ENCODE data around the gene OR8H2.
"Not testable (repeated sequence)": the region's sequence is repeated elsewhere in the genome, so short reads cannot be mapped to it uniquely, and the experiment has no call there.

The OR8H2 gene, protein sequence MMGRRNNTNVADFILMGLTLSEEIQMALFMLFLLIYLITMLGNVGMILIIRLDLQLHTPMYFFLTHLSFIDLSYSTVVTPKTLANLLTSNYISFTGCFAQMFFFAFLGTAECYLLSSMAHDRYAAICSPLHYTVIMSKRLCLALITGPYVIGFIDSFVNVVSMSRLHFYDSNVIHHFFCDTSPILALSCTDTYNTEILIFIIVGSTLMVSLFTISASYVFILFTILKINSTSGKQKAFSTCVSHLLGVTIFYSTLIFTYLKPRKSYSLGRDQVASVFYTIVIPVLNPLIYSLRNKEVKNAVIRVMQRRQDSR

DNA sequence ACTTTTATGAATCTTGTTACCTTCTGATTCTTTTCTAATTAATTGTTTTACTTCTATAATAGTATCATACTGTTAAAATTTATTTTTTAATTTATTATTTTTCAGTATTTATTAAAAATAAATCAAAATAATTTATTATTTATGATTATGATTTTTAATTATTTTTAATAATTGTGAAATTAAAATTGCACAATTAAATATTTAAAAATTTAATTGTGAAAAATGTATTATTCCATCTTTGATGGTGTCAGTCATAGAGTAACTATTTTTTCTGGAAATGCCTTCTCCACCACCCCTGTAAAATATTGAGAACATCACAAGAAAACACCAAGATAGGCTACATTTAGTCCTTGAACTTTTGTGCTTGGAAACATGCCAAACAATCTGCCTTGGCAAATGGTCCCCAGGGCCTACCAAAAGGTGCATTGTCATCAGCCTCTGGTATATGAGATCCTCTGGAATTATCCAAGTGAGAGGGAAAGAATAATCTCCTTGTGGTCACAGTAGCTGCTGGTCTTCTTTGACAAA lies at the start of gene OR8H2:
Gene OR8H2 (plus strand): TSS at position 478 of the 528 bp plus-strand sequence. CDS start 1,356 bp downstream, outside the sequence.
- no peak for DNase-seq (ENCODE audit: low read depth)
- H3K4me3 ChIP-seq (ENCODE audit: low read depth, low read length), result no peak within 1 kb of the TSS
- TF ChIP-seq, protein P1, sequence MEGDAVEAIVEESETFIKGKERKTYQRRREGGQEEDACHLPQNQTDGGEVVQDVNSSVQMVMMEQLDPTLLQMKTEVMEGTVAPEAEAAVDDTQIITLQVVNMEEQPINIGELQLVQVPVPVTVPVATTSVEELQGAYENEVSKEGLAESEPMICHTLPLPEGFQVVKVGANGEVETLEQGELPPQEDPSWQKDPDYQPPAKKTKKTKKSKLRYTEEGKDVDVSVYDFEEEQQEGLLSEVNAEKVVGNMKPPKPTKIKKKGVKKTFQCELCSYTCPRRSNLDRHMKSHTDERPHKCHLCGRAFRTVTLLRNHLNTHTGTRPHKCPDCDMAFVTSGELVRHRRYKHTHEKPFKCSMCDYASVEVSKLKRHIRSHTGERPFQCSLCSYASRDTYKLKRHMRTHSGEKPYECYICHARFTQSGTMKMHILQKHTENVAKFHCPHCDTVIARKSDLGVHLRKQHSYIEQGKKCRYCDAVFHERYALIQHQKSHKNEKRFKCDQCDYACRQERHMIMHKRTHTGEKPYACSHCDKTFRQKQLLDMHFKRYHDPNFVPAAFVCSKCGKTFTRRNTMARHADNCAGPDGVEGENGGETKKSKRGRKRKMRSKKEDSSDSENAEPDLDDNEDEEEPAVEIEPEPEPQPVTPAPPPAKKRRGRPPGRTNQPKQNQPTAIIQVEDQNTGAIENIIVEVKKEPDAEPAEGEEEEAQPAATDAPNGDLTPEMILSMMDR (IDR thresholded peaks at IDR 0.05; ENCODE audit: low read depth, low read length, missing control alignments), result no peak
- in situ Hi-C loops (cut with HindIII; ENCODE audit: low sequenced_read_pairs), result no loop called here

DNA sequence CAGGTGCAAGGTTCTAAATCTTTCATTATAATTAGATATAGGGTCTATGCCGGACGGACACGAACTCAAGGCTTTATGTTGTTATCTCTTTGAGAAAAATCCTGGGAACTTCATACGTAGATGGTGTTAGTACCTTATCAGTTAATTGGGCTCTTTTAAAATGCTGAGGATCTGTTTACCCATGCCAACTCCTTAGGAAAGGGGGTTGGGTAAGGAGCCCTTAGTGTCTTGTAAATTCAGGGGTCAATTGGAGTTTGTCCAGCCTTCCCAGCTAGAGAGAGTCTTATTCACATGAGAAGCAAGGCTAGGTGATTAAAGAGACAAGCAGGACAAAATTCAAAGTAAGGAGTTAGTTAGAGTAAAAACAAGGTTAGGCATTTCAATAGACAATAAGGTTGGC lies 47.1 kb upstream of the OR8H2 start:
- H3K4me3 ChIP-seq (ENCODE audit: low read depth, low read length); DNase-seq (ENCODE audit: low read depth); in situ Hi-C loops (cut with HindIII; ENCODE audit: low sequenced_read_pairs): not testable (repeated sequence)

DNA sequence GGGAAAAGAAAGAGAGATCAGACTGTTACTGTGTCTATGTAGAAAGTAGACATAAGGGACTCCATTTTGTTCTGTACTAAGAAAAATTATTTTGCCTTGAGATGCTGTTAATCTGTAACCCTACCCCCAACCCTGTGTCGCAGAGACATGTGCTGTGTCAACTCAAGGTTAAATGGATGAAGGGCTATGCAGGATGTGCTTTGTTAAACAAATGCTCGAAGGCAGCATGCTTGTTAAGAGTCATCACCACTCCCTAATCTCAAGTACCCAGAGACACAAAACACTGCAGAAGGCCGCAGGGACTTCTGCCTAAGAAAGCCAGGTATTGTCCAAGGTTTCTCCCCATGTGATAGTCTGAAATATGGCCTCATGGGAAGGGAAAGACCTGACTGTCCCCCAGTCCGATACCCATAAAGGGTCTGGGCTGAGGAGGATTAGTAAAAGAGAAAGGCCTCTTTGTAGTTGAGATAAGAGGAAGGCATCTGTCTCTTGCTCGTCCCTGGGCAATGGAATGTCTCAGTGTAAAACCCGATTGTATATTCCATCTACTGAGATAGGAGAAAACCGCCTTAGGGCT lies 45.7 kb upstream of the OR8H2 start:
- DNase-seq (ENCODE audit: low read depth); in situ Hi-C loops (cut with HindIII; ENCODE audit: low sequenced_read_pairs); H3K4me3 ChIP-seq (ENCODE audit: low read depth, low read length): not testable (repeated sequence)

DNA sequence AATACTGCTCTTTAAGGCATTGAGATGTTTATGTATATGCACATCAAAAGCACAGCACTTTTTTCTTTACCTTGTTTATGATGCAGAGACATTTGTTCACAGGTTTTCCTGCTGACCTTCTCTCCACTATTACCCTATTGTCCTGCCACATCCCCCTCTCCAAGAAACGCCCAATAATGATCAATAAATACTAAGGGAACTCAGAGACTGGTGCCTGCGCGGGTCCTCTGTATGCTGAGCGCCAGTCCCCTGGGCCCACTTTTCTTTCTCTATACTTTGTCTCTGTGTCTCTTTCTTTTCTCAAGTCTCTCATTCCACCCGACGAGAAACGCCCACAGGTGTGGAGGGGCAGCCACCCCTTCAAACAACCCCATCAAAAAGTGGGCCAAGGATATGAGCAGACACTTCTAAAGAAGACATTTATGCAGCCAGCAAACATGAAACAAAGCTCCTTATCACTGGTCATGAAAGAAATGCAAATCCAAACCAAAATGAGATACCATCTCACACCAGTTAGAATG lies 45.2 kb upstream of the OR8H2 start:
- H3K4me3 ChIP-seq (ENCODE audit: low read depth, low read length); DNase-seq (ENCODE audit: low read depth); in situ Hi-C loops (cut with HindIII; ENCODE audit: low sequenced_read_pairs): not testable (repeated sequence)

DNA sequence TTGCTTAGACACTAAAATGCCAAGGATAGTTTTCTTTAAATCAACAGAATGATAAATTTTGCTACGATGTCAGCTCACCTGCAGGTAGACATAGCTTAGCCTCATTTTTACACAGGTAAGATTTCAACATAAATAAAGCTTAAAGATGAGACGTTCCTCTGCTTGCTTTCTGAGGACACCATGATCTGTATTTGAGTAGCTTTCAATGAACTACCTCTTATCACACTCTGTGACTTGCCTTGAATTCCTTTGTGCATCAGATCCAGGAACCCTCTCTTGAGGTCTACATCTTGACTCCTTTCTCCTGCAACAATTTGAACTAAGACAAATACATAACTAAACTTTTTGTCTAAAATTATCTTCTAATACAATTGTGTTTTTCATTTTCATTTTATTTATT lies 36.5 kb upstream of the OR8H2 start:
- in situ Hi-C loops (cut with HindIII; ENCODE audit: low sequenced_read_pairs), result no loop called here
- DNase-seq (ENCODE audit: low read depth), result no peak
- no peak overlapping the region for H3K4me3 ChIP-seq (ENCODE audit: low read depth, low read length)
- TF ChIP-seq, protein P1 (IDR thresholded peaks at IDR 0.05; ENCODE audit: low read depth, low read length, missing control alignments), result no peak

DNA sequence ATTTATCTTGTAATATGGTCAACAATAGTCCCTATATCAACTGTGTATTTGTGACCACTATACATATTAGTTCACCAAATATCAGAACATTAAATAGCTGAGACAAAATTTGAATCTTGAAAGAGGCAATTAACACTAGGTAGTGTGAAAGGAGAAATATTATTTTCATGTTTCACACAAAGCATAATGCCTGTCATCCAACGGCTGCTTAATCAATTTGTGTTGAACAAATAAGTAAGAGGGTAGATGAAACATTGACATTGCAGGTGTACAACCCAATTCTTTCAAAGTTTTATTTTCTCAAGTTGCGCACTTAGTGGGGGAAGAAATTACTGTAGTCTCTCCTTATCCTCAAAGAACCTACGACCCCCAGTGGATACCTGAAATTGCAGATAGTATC lies 13.8 kb upstream of the OR8H2 start:
- TF ChIP-seq, protein P1 (IDR thresholded peaks at IDR 0.05; ENCODE audit: low read depth, low read length, missing control alignments), result no peak
- in situ Hi-C loops (cut with HindIII; ENCODE audit: low sequenced_read_pairs), result no loop called here
- H3K4me3 ChIP-seq (ENCODE audit: low read depth, low read length), result no peak overlapping the region
- DNase-seq (ENCODE audit: low read depth), result no peak

DNA sequence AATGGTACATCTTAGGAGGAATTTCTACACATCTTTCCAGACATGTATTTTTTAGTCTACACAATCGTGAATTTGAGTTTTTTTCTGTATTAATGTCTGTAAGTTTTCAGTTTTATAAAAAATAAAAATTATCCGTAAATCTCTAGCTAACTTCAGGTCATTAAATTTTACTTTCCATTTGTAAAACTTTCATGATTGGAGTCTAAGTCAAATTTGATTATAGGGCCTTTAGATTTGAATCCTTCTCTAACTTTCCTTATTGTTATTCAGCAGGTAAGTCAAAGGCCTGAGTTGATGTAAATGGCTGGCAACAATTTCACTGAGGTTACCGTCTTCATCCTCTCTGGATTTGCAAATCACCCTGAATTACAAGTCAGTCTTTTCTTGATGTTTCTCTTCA lies 10.5 kb upstream of the OR8H2 start, which contains the start of gene OR8I2:
Gene OR8I2 (plus strand): TSS at position 301 of the 400 bp plus-strand sequence. CDS start 0 bp downstream, at position 301.
- no peak within 1 kb of the TSS for H3K4me3 ChIP-seq (ENCODE audit: low read depth, low read length)
- in situ Hi-C loops (cut with HindIII; ENCODE audit: low sequenced_read_pairs), result no loop called here
- TF ChIP-seq, protein P1 (IDR thresholded peaks at IDR 0.05; ENCODE audit: low read depth, low read length, missing control alignments), result no peak

DNA sequence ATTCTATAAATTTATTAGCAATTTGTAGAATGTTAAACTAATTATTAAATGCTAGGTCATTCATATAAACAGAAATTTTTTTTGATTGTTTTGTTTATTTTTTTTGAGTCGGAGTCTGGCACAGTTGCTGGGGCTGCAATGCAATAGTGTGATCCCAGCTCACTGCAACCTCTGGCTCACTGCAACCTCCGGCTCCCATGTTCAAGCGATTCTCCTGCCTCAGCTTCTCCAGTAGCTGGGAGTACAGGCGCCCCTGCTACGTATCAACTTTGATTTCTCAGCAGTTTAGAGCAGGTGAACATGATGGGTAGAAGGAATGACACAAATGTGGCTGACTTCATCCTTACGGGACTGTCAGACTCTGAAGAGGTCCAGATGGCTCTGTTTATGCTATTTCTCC lies 18.6 kb downstream of the OR8H2 start, which contains the start of gene OR8H3:
Gene OR8H3 (plus strand): TSS at position 301 of the 400 bp plus-strand sequence. CDS start 0 bp downstream, at position 301.
- no peak for DNase-seq (ENCODE audit: low read depth)
- TF ChIP-seq, protein P1 (IDR thresholded peaks at IDR 0.05; ENCODE audit: low read depth, low read length, missing control alignments), result no peak
- H3K4me3 ChIP-seq (ENCODE audit: low read depth, low read length), result no peak within 1 kb of the TSS
- in situ Hi-C loops (cut with HindIII; ENCODE audit: low sequenced_read_pairs), result no loop called here

More for the DNA sequence above, 10.5 kb upstream of the OR8H2 start, which contains the start of gene OR8I2:
- DNase-seq (ENCODE audit: low read depth), result no peak
